Measurements from ENCODE around the gene NKPD1. TPM values are rescaled to one million over a fixed set of nuclear protein-coding genes. Genes with fewer than 3 reads are reported as not detected.

The NKPD1 gene
- total RNA-seq, 4 donors from 2014 or later = 0.35 to 0.40 TPM; not detected in 2

GRCh38 chr19:45156011-45156630 lies 4.7 kb downstream of the NKPD1 start:
- H3K27me3 ChIP-seq = peaks cover 0 to 8% of the 10 kb centered on the region in 2 donors
- DNase-seq = no peak
- H3K4me1 ChIP-seq = peaks cover 0 to 27% (median 23%) of the 10 kb centered on the region in 4 donors
- H3K9me3 ChIP-seq = no peaks in the 10 kb centered on the region
- H3K27ac ChIP-seq = no peak overlapping the region
- H3K4me3 ChIP-seq = no peak overlapping the region
- no peaks in the 10 kb centered on the region for H3K36me3 ChIP-seq
- TF ChIP-seq, protein P1, sequence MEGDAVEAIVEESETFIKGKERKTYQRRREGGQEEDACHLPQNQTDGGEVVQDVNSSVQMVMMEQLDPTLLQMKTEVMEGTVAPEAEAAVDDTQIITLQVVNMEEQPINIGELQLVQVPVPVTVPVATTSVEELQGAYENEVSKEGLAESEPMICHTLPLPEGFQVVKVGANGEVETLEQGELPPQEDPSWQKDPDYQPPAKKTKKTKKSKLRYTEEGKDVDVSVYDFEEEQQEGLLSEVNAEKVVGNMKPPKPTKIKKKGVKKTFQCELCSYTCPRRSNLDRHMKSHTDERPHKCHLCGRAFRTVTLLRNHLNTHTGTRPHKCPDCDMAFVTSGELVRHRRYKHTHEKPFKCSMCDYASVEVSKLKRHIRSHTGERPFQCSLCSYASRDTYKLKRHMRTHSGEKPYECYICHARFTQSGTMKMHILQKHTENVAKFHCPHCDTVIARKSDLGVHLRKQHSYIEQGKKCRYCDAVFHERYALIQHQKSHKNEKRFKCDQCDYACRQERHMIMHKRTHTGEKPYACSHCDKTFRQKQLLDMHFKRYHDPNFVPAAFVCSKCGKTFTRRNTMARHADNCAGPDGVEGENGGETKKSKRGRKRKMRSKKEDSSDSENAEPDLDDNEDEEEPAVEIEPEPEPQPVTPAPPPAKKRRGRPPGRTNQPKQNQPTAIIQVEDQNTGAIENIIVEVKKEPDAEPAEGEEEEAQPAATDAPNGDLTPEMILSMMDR (IDR thresholded peaks at IDR 0.05) = no peak
- no peak for TF ChIP-seq POLR2A (IDR thresholded peaks at IDR 0.05)

- H3K27ac ChIP-seq = no peak overlapping the region
- no peak for TF ChIP-seq POLR2A (IDR thresholded peaks at IDR 0.05)
- TF ChIP-seq, protein P1 (IDR thresholded peaks at IDR 0.05) = no peak
- H3K4me1 ChIP-seq = peaks cover 0 to 27% (median 23%) of the 10 kb centered on the region in 4 donors
- H3K36me3 ChIP-seq = no peaks in the 10 kb centered on the region
- DNase-seq = no peak
- no peaks in the 10 kb centered on the region for H3K9me3 ChIP-seq
- H3K27me3 ChIP-seq = peaks cover 0 to 8% of the 10 kb centered on the region in 2 donors
- peak overlapping the region in 2 of 4 donors; percentile 42 to 46 for H3K4me3 ChIP-seq
Observed at GRCh38 chr19:45154064-45154827, 6.5 kb downstream of the NKPD1 start.

DNA sequence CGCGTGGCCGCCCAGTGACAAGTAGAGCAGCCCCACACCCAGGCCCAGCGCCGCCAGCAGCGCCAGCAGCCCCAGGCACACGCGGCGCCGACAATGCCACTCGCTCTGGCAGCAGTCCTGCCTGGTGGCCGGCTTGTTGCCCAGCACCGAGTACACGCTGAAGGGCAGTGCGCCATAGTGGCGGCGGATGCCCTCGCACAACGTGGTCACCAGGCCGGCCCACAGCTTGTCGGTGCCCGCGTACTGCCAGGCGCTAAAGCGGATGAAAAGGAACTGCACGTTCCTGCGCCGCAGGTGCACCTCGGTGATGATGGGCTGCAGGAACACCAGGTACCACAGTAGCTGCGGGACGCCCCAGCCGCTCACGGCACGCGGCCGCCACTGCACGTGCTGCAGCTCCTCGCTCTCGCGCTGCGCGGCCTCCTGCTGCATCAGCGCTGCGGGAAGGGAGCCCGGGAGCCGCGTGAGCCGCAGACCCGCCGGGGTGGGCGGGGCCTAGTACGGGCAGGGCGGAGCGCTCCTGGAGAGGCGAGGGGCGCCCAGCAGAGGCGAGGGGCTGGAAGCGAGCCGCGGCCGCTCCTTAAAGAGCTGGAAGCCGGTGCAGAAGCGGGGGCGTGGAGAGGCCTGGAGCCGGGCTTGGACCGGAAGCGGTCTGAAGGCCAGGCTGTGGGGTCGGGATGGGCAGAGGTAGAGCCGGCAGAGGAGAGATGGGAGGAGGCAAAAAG lies 7.3 kb downstream of the NKPD1 start:
- no peaks in the 10 kb centered on the region for H3K36me3 ChIP-seq
- no peak for TF ChIP-seq POLR2A (IDR thresholded peaks at IDR 0.05)
- TF ChIP-seq, protein P1 (IDR thresholded peaks at IDR 0.05) = no peak
- H3K4me1 ChIP-seq = peaks cover 0 to 27% (median 23%) of the 10 kb centered on the region in 4 donors
- peaks cover 0 to 8% of the 10 kb centered on the region in 2 donors for H3K27me3 ChIP-seq
- no peak for DNase-seq
- peak overlapping the region in 1 of 4 donors; percentile 42 for H3K27ac ChIP-seq
- peak overlapping the region; percentile 22 to 46 (median 41) for H3K4me3 ChIP-seq
- H3K9me3 ChIP-seq = no peaks in the 10 kb centered on the region

DNA sequence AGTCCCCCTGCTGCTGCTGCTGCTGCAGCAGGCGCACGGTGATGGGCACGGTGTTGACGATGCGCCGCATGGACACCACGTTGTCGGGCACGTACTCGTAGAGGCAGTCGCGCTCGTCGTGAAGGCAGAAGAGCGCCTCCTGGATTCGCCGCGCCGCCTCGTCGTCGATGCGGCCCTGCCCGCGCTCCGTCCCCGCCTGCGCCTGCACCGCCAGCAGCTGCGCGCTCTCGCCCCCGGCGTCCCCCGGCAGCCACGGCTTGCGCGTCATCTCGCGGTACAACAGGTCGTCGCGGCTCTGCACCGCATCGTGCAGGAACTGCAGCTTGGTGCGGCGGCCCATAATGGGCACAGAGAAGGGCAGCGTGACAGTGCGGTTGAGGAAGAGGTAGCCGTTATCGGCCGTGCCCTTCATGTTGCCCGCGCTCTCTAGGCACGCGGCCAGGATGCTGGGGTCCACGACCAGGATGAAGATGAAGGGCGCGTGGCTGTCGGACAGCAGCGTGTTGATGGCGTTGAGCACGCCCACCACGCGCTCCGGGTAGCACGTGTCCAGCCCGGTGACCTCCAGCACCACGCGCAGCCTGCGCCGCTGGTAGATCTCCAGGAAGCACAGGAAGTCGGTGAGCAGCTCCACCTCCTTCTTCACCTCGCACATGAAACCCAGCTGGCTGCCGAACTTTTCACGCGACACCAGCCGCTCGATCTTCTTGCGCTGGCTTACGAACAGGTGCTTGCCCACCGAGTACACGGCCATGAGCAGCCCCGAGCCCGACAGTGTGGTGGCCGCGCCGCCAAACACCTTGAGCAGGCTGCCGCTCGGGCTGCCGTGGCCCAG lies 8.1 kb downstream of the NKPD1 start:
- H3K4me3 ChIP-seq = peak overlapping the region; percentile 22 to 46 (median 41)
- H3K27ac ChIP-seq = peak overlapping the region in 1 of 4 donors; percentile 42
- H3K36me3 ChIP-seq = no peaks in the 10 kb centered on the region
- no peaks in the 10 kb centered on the region for H3K9me3 ChIP-seq
- peak; percentile 51 to 68 (median 63) for DNase-seq
- H3K4me1 ChIP-seq = peaks cover 0 to 27% (median 23%) of the 10 kb centered on the region in 4 donors
- TF ChIP-seq, protein P1 (IDR thresholded peaks at IDR 0.05) = no peak
- no peak for TF ChIP-seq POLR2A (IDR thresholded peaks at IDR 0.05)
- peaks cover 0 to 8% of the 10 kb centered on the region in 2 donors for H3K27me3 ChIP-seq

Measured in Peyer's patch (tissue), 4 donors.